ENCODE results near the gene DPP10. TPM values are rescaled to one million over a fixed set of nuclear protein-coding genes. Genes with fewer than 3 reads are reported as not detected.

DPP10 gene
- total RNA-seq, 3 donors from 2014 or later (not counting 1 experiment from before 2014, with no cell fraction given), result not detected

DNA sequence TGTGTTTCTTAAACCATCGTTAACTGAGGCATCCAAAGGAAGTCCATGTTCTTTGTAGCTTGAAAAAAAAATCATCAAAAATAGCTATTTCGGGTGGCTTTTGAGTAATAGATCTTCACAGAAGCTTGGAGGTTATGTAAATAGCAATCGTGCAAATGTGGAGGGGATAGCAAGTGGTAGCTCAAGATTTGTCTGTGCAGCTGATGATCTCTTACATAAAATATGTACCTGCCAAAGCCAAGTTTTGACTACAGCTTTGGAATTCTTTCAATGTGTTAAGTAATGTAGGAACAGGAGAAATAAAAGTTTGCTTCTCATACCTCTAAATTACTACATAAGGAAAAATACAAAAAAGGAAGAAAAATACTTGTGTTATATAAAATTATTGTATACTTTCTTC, 1432.0 kb downstream of the DPP10 start:
- Histone ChIP-seq H3K27me3 (ENCODE audit: control insufficient read depth, insufficient read depth, low read length) (no peaks in the 10 kb centered on the region), H3K9me3 (ENCODE audit: control insufficient read depth, insufficient read depth, low read length) (peaks cover 4% of the 10 kb centered on the region), H3K27ac (ENCODE audit: low read length) (no peak overlapping the region), H3K4me1 (ENCODE audit: control insufficient read depth, insufficient read depth, low read length) (no peaks in the 10 kb centered on the region), H3K4me3 (ENCODE audit: low read length) (no peak overlapping the region), H3K36me3 (ENCODE audit: control insufficient read depth, insufficient read depth, low read length) (no peaks in the 10 kb centered on the region)
- no peak for ATAC-seq
- H3K9me3 Mint-ChIP-seq, result peaks cover 9 to 19% of the 10 kb centered on the region in 2 donors
- no peak overlapping the region for H3K4me3 Mint-ChIP-seq
- DNase-seq, result no peak
- no peaks in the 10 kb centered on the region for H3K4me1 Mint-ChIP-seq
- WGBS (ENCODE audit: insufficient coverage), result 83% methylated on average over 3 of the region's 3 CpGs
- TF ChIP-seq CTCF (IDR thresholded peaks at IDR 0.05), result no peak
- no peaks in the 10 kb centered on the region for H3K36me3 Mint-ChIP-seq
- intact Hi-C loops (cut with micrococcal nuclease), result no loop called here
- no peak overlapping the region for H3K27ac Mint-ChIP-seq
- no peaks in the 10 kb centered on the region for H3K27me3 Mint-ChIP-seq (ENCODE audit: low read depth in 2 of 2)

DNA sequence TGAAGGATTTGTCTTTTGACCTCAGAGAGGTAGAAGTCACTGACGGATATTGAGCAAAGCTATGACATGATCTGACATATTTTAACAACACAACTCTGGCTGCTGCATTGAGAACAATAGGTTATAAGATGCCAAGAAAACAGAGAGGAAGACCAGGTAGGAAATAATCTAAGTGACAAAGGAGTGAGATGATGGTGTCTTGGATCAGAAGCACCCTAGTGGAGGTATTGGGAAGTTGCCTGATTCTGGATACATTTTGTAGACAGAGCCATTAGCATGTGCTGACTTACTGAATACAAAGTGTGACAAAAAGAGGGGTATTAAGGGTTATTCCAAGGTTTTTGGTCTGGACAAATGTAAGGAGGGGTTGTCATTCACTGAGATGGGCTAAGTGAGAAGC, 1438.1 kb downstream of the DPP10 start:
- Mint-ChIP-seq H3K9me3 (peaks cover 20 to 30% of the 10 kb centered on the region in 2 donors), H3K36me3 (no peaks in the 10 kb centered on the region), H3K4me3 (no peak overlapping the region), H3K27ac (no peak overlapping the region), H3K4me1 (no peaks in the 10 kb centered on the region), H3K27me3 (ENCODE audit: low read depth in 2 of 2) (no peaks in the 10 kb centered on the region)
- no peak overlapping the region for H3K27ac ChIP-seq (ENCODE audit: low read length)
- ATAC-seq (no peak), DNase-seq (no peak)
- no peaks in the 10 kb centered on the region for H3K36me3 ChIP-seq (ENCODE audit: control insufficient read depth, insufficient read depth, low read length)
- TF ChIP-seq CTCF (IDR thresholded peaks at IDR 0.05), result no peak
- H3K4me1 ChIP-seq (ENCODE audit: control insufficient read depth, insufficient read depth, low read length), result no peaks in the 10 kb centered on the region
- no peaks in the 10 kb centered on the region for H3K27me3 ChIP-seq (ENCODE audit: control insufficient read depth, insufficient read depth, low read length)
- no peak overlapping the region for H3K4me3 ChIP-seq (ENCODE audit: low read length)
- no CpG with 5 or more reads among the region's 1 CpG for WGBS (ENCODE audit: insufficient coverage)
- intact Hi-C loops (cut with micrococcal nuclease), result no loop called here
- H3K9me3 ChIP-seq (ENCODE audit: control insufficient read depth, insufficient read depth, low read length), result peaks cover 8% of the 10 kb centered on the region

DNA sequence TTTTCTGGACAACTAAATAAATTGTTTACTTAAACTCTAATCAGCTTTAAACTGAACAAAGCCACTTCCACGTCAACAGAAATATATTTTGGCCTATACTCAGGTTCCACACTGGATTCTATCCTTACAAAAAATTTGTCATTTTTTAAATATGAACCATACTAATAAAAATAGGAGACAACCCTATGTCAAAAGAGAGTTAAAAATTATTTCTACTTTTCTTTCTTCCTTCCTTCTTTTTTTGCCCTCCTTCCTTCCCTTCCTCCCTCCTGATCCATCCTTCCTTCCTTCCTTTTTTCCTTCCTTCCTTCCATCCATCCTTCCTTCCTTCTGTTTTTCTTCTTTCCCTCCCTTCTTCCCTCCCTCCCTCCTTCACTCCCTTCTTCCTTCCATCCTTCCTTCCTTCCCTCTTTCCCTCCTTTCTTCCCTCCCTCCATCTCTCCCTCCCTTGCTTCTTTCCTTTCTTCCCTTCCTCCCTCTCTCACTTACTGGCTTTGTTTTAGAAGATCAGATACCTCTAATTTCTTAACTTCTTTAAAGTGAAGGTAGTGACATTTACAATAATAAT, 1444.9 kb downstream of the DPP10 start:
- no peaks in the 10 kb centered on the region for H3K4me1 ChIP-seq (ENCODE audit: control insufficient read depth, insufficient read depth, low read length)
- H3K4me1 Mint-ChIP-seq, result no peaks in the 10 kb centered on the region
- H3K27ac Mint-ChIP-seq, result no peak overlapping the region
- H3K36me3 ChIP-seq (ENCODE audit: control insufficient read depth, insufficient read depth, low read length), result no peaks in the 10 kb centered on the region
- DNase-seq (no peak), ATAC-seq (no peak)
- H3K27ac ChIP-seq (ENCODE audit: low read length), result no peak overlapping the region
- H3K4me3 Mint-ChIP-seq, result no peak overlapping the region
- H3K36me3 Mint-ChIP-seq, result peaks cover 6% of the 10 kb centered on the region
- intact Hi-C loops (cut with micrococcal nuclease), result no loop called here
- H3K9me3 ChIP-seq (ENCODE audit: control insufficient read depth, insufficient read depth, low read length), result peaks cover 4% of the 10 kb centered on the region
- peaks cover 16 to 28% of the 10 kb centered on the region in 2 donors for H3K9me3 Mint-ChIP-seq
- H3K4me3 ChIP-seq (ENCODE audit: low read length), result no peak overlapping the region
- 44% methylated on average over 1 of the region's 1 CpG for WGBS (ENCODE audit: insufficient coverage)
- no peaks in the 10 kb centered on the region for H3K27me3 ChIP-seq (ENCODE audit: control insufficient read depth, insufficient read depth, low read length)
- H3K27me3 Mint-ChIP-seq (ENCODE audit: low read depth in 2 of 2), result no peaks in the 10 kb centered on the region
- no peak for TF ChIP-seq CTCF (IDR thresholded peaks at IDR 0.05)
